KMS-11 (cell line): ENCODE results near the gene ARMC2.

ENCODE experiments used
- H2AFZ ChIP-seq: fragments of 200-600 bp; sonication (generic); 2 replicates; pipeline ENCODE4 v1.6.1; 2016; ENCODE audit warnings: antibody characterized with exemption, mixed run types, low read depth
- H3K27ac ChIP-seq: fragments of 200-600 bp; sonication (generic); 2 replicates; pipeline ENCODE4 v1.6.1; 2016; ENCODE audit warnings: mild to moderate bottlenecking, mixed run types
- H3K27me3 ChIP-seq: fragments of 200-600 bp; sonication (generic); 2 replicates; pipeline ENCODE4 v1.6.1; 2017; ENCODE audit warnings: mild to moderate bottlenecking, low read depth, mixed run types, moderate library complexity; ENCODE audit not compliant: insufficient read depth
- H3K36me3 ChIP-seq: fragments of 200-600 bp; sonication (generic); 2 replicates; pipeline ENCODE4 v1.6.1; 2017; ENCODE audit warnings: mild to moderate bottlenecking, mixed run types; ENCODE audit not compliant: insufficient read depth
- H3K4me1 ChIP-seq: fragments of 200-600 bp; sonication (generic); 2 replicates; pipeline ENCODE4 v1.6.1; 2016; ENCODE audit warnings: mild to moderate bottlenecking, low read depth, mixed run types; ENCODE audit not compliant: poor library complexity, severe bottlenecking
- H3K4me2 ChIP-seq: fragments of 200-600 bp; sonication (generic); 2 replicates; pipeline ENCODE4 v1.7.0; 2016; ENCODE audit warnings: mild to moderate bottlenecking, mixed run types
- H3K4me3 ChIP-seq: fragments of 200-600 bp; sonication (generic); IDR thresholded peaks from 2 replicates; pipeline ENCODE4 v1.6.1; 2017; ENCODE audit warnings: low read depth, low read length, mixed read lengths; ENCODE audit not compliant: insufficient read depth
- H3K79me2 ChIP-seq: fragments of 200-600 bp; sonication (generic); 2 replicates; pipeline ENCODE4 v1.6.1; 2016; ENCODE audit warnings: low read depth, mixed run types; ENCODE audit not compliant: insufficient read depth
- H3K9ac ChIP-seq: fragments of 200-600 bp; sonication (generic); 2 replicates; pipeline ENCODE4 v1.6.1; 2016; ENCODE audit warnings: mild to moderate bottlenecking, mixed run types
- H4K20me1 ChIP-seq: fragments of 200-600 bp; sonication (generic); 2 replicates; pipeline ENCODE4 v1.6.1; 2016; ENCODE audit warnings: mild to moderate bottlenecking, mixed run types; ENCODE audit not compliant: insufficient read depth
- CTCF ChIP-seq: fragments of 200-600 bp; sonication (generic); conservative IDR thresholded peaks from 2 replicates; pipeline ENCODE4 v1.6.1; 2017; ENCODE audit warnings: low read depth, mild to moderate bottlenecking, antibody characterized with exemption, low read length, moderate library complexity, mixed read lengths

ARMC2 gene

GRCh38 chr6:108988296-108988695 lies 140.1 kb downstream of the ARMC2 start:
- H3K36me3 ChIP-seq: no peaks in the 10 kb centered on the region
- no peaks in the 10 kb centered on the region for H3K27me3 ChIP-seq
- no peak for TF ChIP-seq CTCF

GRCh38 chr6:108988765-108989164 lies 140.5 kb downstream of the ARMC2 start:
- Histone ChIP-seq H3K27me3 (no peaks in the 10 kb centered on the region), H3K4me2 (no peak overlapping the region), H3K36me3 (no peaks in the 10 kb centered on the region), H3K79me2 (no peaks in the 10 kb centered on the region), H2AFZ (no peak overlapping the region), H3K4me3 (no peak overlapping the region), H4K20me1 (no peaks in the 10 kb centered on the region), H3K27ac (no peak overlapping the region), H3K4me1 (no peaks in the 10 kb centered on the region), H3K9ac (no peak overlapping the region)
- TF ChIP-seq CTCF: no peak

More at GRCh38 chr6:108988296-108988695, 140.1 kb downstream of the ARMC2 start:
- no peaks in the 10 kb centered on the region for H3K4me1 ChIP-seq
- no peak overlapping the region for H3K9ac ChIP-seq
- no peak overlapping the region for H3K4me2 ChIP-seq
- no peak overlapping the region for H2AFZ ChIP-seq
- H3K4me3 ChIP-seq: no peak overlapping the region
- no peaks in the 10 kb centered on the region for H4K20me1 ChIP-seq
- no peaks in the 10 kb centered on the region for H3K79me2 ChIP-seq
- H3K27ac ChIP-seq: no peak overlapping the region

- Histone ChIP-seq H3K9ac (no peak overlapping the region), H3K4me2 (no peak overlapping the region), H3K4me1 (no peaks in the 10 kb centered on the region), H3K36me3 (no peaks in the 10 kb centered on the region), H3K27ac (no peak overlapping the region), H3K27me3 (no peaks in the 10 kb centered on the region), H3K4me3 (no peak overlapping the region), H3K79me2 (no peaks in the 10 kb centered on the region), H2AFZ (no peak overlapping the region), H4K20me1 (no peaks in the 10 kb centered on the region)
- no peak for TF ChIP-seq CTCF
Observed at GRCh38 chr6:108989700-108990099, 141.5 kb downstream of the ARMC2 start.

GRCh38 chr6:108993876-108994275 lies 145.7 kb downstream of the ARMC2 start:
- H4K20me1 ChIP-seq: no peaks in the 10 kb centered on the region
- H3K79me2 ChIP-seq: no peaks in the 10 kb centered on the region
- H3K4me2 ChIP-seq: no peak overlapping the region
- no peaks in the 10 kb centered on the region for H3K36me3 ChIP-seq
- H3K4me3 ChIP-seq: no peak overlapping the region
- no peak overlapping the region for H2AFZ ChIP-seq
- H3K9ac ChIP-seq: no peak overlapping the region
- no peak for TF ChIP-seq CTCF
- H3K27me3 ChIP-seq: no peaks in the 10 kb centered on the region
- H3K4me1 ChIP-seq: no peaks in the 10 kb centered on the region
- no peak overlapping the region for H3K27ac ChIP-seq
